ENCODE results near the gene NTSR2.

GRCh38 chr2:11629851-11630250 is 40.1 kb downstream of the NTSR2 start:
- TF ChIP-seq, protein P1, sequence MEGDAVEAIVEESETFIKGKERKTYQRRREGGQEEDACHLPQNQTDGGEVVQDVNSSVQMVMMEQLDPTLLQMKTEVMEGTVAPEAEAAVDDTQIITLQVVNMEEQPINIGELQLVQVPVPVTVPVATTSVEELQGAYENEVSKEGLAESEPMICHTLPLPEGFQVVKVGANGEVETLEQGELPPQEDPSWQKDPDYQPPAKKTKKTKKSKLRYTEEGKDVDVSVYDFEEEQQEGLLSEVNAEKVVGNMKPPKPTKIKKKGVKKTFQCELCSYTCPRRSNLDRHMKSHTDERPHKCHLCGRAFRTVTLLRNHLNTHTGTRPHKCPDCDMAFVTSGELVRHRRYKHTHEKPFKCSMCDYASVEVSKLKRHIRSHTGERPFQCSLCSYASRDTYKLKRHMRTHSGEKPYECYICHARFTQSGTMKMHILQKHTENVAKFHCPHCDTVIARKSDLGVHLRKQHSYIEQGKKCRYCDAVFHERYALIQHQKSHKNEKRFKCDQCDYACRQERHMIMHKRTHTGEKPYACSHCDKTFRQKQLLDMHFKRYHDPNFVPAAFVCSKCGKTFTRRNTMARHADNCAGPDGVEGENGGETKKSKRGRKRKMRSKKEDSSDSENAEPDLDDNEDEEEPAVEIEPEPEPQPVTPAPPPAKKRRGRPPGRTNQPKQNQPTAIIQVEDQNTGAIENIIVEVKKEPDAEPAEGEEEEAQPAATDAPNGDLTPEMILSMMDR (IDR thresholded peaks at IDR 0.05; ENCODE audit: insufficient read depth, low read depth, low read length): no peak
- no peak for TF ChIP-seq EZH2 (IDR thresholded peaks at IDR 0.05; ENCODE audit: insufficient read depth, low read length)
